T-cell (primary cell): ENCODE results near the gene ZNF598. TPM values are rescaled to one million over a fixed set of nuclear protein-coding genes. Genes with fewer than 3 reads are reported as not detected.

Experiments
- ATAC-seq, 4 experiments: fragments of 200-7000 bp in 3 of 4; fragments of 150-1000 bp in 1 of 4; cut with Tn5 transposase; replicated peaks in 1 of 4; 1 replicate in 3 of 4; 2 replicates in 1 of 4; pipeline ENCODE4 v1.10.0; 2021; ENCODE audit warnings: moderate library complexity in 3 of 4, mild to moderate bottlenecking in 2 of 4, moderate number of reproducible peaks in 1 of 4
- CTCF ChIA-PET, 2 donors: fragments of 300-600 bp; sonication (Branson Sonifier 250); formaldehyde crosslinking; loops; one replicate each; lab custom pipeline; 2022; ENCODE audit warnings: antibody characterized with exemption in 2 of 2; lab: Charles Lee
- POLR2A ChIA-PET, 2 donors: fragments of 300-600 bp; sonication (Branson Sonifier 250); formaldehyde crosslinking; loops; one replicate each; lab custom pipeline; 2022; ENCODE audit warnings: antibody characterized with exemption in 2 of 2; lab: Charles Lee
- DNase-seq, 35 experiments: peaks; one replicate each; pipeline versions ENCODE4 v3.0.0 to v3.0.0-alpha.2; 2013 to 2023
- H3K27ac ChIP-seq: one replicate; pipeline ENCODE4 v1.5.1; 2013; ENCODE audit warnings: low read length
- H3K27me3 ChIP-seq, 2 experiments: replicated peaks in 1 of 2; 1 replicate in 1 of 2; 2 replicates in 1 of 2; pipeline versions ENCODE4 v1.6.1 to v1.7.0; 2013; ENCODE audit warnings: low read length in 1 of 2, mixed read lengths in 1 of 2; ENCODE audit not compliant: control insufficient read depth in 2 of 2, insufficient read depth in 2 of 2; ENCODE audit errors: extremely low read depth in 1 of 2
- H3K36me3 ChIP-seq, 2 donors: 1 replicate in 1 of 2; 2 replicates in 1 of 2; pipeline versions ENCODE4 v1.6.1 to v1.7.0; 2013; ENCODE audit warnings: low read length in 1 of 2; ENCODE audit not compliant: control insufficient read depth in 2 of 2, insufficient read depth in 1 of 2; ENCODE audit errors: extremely low read depth in 1 of 2
- H3K4me1 ChIP-seq, 2 experiments: 1 replicate in 1 of 2; 2 replicates in 1 of 2; pipeline versions ENCODE4 v1.6.1 to v1.7.0; 2013; ENCODE audit warnings: low read length in 2 of 2, mixed read lengths in 1 of 2; ENCODE audit not compliant: insufficient read depth in 2 of 2, control insufficient read depth in 1 of 2; ENCODE audit errors: extremely low read depth in 1 of 2
- H3K4me3 ChIP-seq, 2 donors: 1 replicate in 1 of 2; 2 replicates in 1 of 2; pipeline versions ENCODE4 v1.5.1 to v1.7.0; 2013; ENCODE audit warnings: mild to moderate bottlenecking in 2 of 2, low read length in 1 of 2, moderate library complexity in 1 of 2; ENCODE audit not compliant: control insufficient read depth in 1 of 2; ENCODE audit errors: extremely low read depth in 1 of 2
- H3K9me3 ChIP-seq: 2 replicates; pipeline ENCODE4 v1.7.0; 2013
- H3K27ac Mint-ChIP-seq, 2 donors: one replicate each; pipeline ENCODE4 v1.8.0; 2020 to 2021; ENCODE audit warnings: mild to moderate bottlenecking in 2 of 2, mixed read lengths in 2 of 2
- H3K27me3 Mint-ChIP-seq, 2 donors: one replicate each; pipeline ENCODE4 v1.8.0; 2021 to 2022; ENCODE audit warnings: mixed read lengths in 2 of 2
- H3K36me3 Mint-ChIP-seq: one replicate; pipeline ENCODE4 v1.8.0; 2021; ENCODE audit warnings: mixed read lengths
- H3K4me1 Mint-ChIP-seq, 3 donors: one replicate each; pipeline ENCODE4 v1.8.0; 2020 to 2022; ENCODE audit warnings: mixed read lengths in 3 of 3, mild to moderate bottlenecking in 1 of 3
- H3K4me3 Mint-ChIP-seq, 3 donors: one replicate each; pipeline ENCODE4 v1.8.0; 2020 to 2022; ENCODE audit warnings: mild to moderate bottlenecking in 3 of 3, mixed read lengths in 3 of 3, moderate library complexity in 3 of 3
- H3K9me3 Mint-ChIP-seq, 3 donors: one replicate each; pipeline ENCODE4 v1.8.0; 2020 to 2022; ENCODE audit warnings: mixed read lengths in 3 of 3
- whole genome bisulfite sequencing: methylation state at CpG from one replicate; pipeline ENCODE4 v1.1.5; 2013; ENCODE audit warnings: missing lambda C conversion rate; ENCODE audit not compliant: insufficient coverage; 5-methylcytosine and 5-hydroxymethylcytosine counted together
- total RNA-seq, 35 experiments: library from RNA in 6 of 35; stranded (reverse) in 6 of 35; fragments of 120-200 nt in 1 of 35; gene quantifications; one replicate each; pipeline versions ENCODE4 v1.2.1 to v1.2.4 and lab custom pipeline; 2013 to 2026

ZNF598 gene
- total RNA-seq, 5 donors from 2014 or later (not counting 1 experiment from before 2014, with no cell fraction given), result 44.3 to 73.7 (median 68.8) TPM

DNA sequence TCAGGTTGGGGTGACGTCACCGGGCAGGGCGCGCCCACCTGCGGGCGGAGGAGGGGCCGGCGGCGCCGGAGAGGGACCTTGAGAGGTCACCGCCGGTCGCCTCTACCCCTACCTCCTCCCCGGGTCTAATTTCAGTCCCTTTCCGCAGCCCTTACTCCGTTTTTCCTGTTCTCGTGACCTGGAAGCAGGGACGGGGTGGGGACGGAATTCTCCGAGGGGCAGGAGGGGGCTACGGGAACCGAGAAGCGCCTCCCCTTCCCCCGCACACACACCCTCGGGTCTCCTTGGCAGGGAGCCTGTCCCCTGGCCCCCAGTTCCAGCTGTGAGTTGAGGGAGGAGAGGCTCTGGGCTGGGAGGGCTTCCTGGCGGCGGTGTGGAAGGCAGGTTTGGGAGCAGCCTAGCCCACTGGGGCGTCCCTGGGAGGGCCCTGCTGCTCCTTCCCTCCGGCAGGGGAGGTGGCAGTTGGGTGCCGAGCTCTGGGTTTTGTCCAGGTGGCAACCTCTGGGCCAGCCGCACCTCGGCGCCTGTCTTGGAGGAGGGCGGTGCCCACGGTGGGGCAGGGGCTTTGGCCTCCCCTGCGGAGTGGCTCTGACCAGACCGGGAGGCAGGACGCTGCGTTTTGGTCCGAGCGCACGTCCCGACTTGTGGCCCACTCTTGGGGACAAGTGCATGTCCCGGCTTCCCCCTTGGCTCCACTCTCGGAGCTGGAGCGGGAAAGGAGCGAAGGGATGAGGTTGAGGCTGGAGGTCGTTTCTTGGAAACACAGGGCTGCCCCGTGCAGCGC is 19.1 kb downstream of the ZNF598 start:
- ATAC-seq (no peak), DNase-seq (peak in 5 of 35 experiments; percentile 32 to 56 (median 50))
- H3K9me3 ChIP-seq, result no peaks in the 10 kb centered on the region
- peaks cover 7 to 30% (median 19%) of the 10 kb centered on the region in 3 donors for H3K4me1 Mint-ChIP-seq
- H3K36me3 ChIP-seq, result peaks cover 0 to 7% of the 10 kb centered on the region in 2 donors
- H3K27ac ChIP-seq, result no peak overlapping the region
- H3K27me3 ChIP-seq, result peaks cover 3 to 35% of the 10 kb centered on the region in 2 experiments
- H3K4me3 ChIP-seq, result peak overlapping the region; percentile 52 to 58
- H3K4me3 Mint-ChIP-seq, result peak overlapping the region; percentile 73 to 77 (median 75)
- no peaks in the 10 kb centered on the region for H3K9me3 Mint-ChIP-seq
- WGBS, result 6% methylated on average over 28 of the region's 50 CpGs
- ChIA-PET POLR2A (interaction anchor here in 1 of 2 donors (0.9 kb wide), 1 partner anchor 20 kb away, joined by 3 read pairs; no protein-coding TSS in a partner anchor), CTCF (no interaction called here)
- peak overlapping the region in 1 of 2 donors; percentile 39 for H3K27ac Mint-ChIP-seq
- H3K4me1 ChIP-seq, result peaks cover 16 to 30% of the 10 kb centered on the region in 2 experiments
- H3K36me3 Mint-ChIP-seq, result peaks cover 5% of the 10 kb centered on the region
- H3K27me3 Mint-ChIP-seq, result peaks cover 5 to 14% of the 10 kb centered on the region in 2 donors

DNA sequence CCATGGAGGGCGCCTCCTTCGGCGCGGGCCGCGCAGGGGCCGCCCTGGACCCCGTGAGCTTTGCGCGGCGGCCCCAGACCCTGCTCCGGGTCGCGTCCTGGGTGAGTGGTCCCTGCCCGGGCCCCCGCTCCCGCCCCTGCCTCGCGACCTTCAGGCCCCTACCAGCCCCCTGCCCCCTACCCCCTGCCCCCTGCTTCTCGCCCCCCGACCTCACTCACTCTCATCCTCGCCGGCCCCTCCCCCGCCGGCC is 19.6 kb downstream of the ZNF598 start:
- Histone ChIP-seq H3K4me3 (no peak overlapping the region), H3K27me3 (peaks cover 3 to 35% of the 10 kb centered on the region in 2 experiments), H3K4me1 (peaks cover 16 to 36% of the 10 kb centered on the region in 2 experiments), H3K36me3 (peaks cover 3 to 7% of the 10 kb centered on the region in 2 donors), H3K9me3 (no peaks in the 10 kb centered on the region), H3K27ac (no peak overlapping the region)
- WGBS, result 3% methylated on average over 8 of the region's 25 CpGs
- peaks cover 7 to 33% (median 22%) of the 10 kb centered on the region in 3 donors for H3K4me1 Mint-ChIP-seq
- H3K4me3 Mint-ChIP-seq, result peak overlapping the region in 1 of 3 donors; percentile 73
- POLR2A ChIA-PET, result no interaction called here
- H3K36me3 Mint-ChIP-seq, result peaks cover 5% of the 10 kb centered on the region
- H3K27me3 Mint-ChIP-seq, result peaks cover 5 to 14% of the 10 kb centered on the region in 2 donors
- H3K27ac Mint-ChIP-seq, result no peak overlapping the region
- DNase-seq, result no peak
- CTCF ChIA-PET, result no interaction called here
- no peak for ATAC-seq
- H3K9me3 Mint-ChIP-seq, result no peaks in the 10 kb centered on the region

DNA sequence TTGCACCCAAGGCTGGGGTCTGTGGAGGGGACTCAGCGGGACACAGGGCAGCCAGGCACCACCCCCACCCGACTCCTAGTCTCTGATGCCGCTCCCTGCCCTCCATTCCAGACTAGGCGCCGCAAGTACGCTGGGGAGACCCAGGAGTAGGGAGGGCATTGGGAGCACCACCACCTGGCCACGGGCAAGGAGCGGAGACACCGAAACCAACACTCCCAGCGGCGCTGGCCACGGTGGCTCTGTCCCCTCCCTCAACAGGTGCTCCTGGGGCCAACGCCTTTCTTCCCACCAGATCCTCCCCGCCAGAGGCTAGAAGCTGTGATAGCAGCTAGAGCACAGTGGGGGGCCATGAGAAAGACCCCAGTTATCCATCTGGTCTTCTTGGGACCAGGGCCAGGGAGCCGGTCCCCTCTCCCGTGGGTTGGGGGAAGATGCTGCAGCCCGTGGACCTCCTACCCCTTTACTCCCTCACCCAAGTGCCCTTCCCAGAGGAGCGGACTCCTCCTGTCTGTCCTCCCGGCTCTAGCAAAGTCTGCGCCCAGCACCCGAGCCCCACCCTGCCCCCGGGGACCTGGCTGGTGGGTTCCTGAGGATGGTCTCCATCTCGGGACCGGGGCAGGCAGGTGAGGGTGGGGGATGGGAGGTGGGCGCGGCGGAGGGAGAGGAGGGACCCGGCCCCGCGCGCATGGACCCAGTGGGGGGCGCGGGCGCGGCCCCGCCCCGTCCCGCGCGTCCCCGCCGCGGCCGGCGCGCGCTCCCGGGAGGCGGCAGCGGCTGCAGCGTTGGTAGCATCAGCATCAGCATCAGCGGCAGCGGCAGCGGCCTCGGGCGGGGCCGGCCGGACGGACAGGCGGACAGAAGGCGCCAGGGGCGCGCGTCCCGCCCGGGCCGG is 20.2 kb downstream of the ZNF598 start, which contains the start of gene SYNGR3:
TSS of gene SYNGR3 (plus strand) at position 762 of the 892 bp plus-strand sequence. CDS start 133 bp downstream, outside the sequence.
- peak in 1 of 35 experiments; percentile 28 for DNase-seq
- H3K27ac Mint-ChIP-seq, result no peak within 1 kb of the TSS
- peaks cover 7 to 38% (median 27%) of the 10 kb centered on the region in 3 donors for H3K4me1 Mint-ChIP-seq
- WGBS, result 3% methylated on average over 52 of the region's 67 CpGs
- H3K27me3 ChIP-seq, result peaks cover 3 to 35% of the 10 kb centered on the region in 2 experiments
- no peaks in the 10 kb centered on the region for H3K9me3 Mint-ChIP-seq
- ChIA-PET POLR2A (interaction anchor here in 1 of 2 donors (1.4 kb wide), 1 partner anchor 25 kb away, joined by 3 read pairs; the partner anchor contains the start of gene RPS2), CTCF (no interaction called here)
- H3K27ac ChIP-seq, result no peak within 1 kb of the TSS
- peaks cover 16 to 41% of the 10 kb centered on the region in 2 experiments for H3K4me1 ChIP-seq
- peak within 1 kb of the TSS; percentile 73 to 77 (median 75) for H3K4me3 Mint-ChIP-seq
- H3K27me3 Mint-ChIP-seq, result peaks cover 5 to 14% of the 10 kb centered on the region in 2 donors
- peaks cover 3 to 7% of the 10 kb centered on the region in 2 donors for H3K36me3 ChIP-seq
- no peak for ATAC-seq
- peak within 1 kb of the TSS; percentile 52 to 58 for H3K4me3 ChIP-seq
- H3K36me3 Mint-ChIP-seq, result peaks cover 5% of the 10 kb centered on the region
- H3K9me3 ChIP-seq, result no peaks in the 10 kb centered on the region

DNA sequence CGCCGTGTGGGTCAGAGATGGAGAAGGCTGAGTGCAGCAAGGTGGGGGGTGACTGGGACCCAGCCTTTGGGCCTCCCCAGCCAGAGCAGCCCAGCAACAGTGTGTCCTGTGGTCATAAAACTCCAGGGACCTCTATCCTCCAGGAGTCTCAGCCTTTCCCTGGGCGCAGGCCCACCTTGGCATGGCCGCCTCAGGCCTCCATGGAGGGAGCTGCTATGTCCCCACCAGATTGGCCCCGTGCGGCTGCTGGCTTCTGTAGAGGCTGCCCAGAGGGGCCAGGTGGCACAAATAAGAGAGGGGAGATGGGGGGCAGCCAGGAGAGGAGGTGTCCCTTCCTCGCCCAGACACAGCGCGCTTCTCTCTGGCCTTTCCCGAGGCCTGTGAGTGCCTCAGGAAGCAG is 22.4 kb downstream of the ZNF598 start:
- H3K27ac ChIP-seq, result no peak overlapping the region
- Mint-ChIP-seq H3K9me3 (no peaks in the 10 kb centered on the region), H3K4me1 (peaks cover 17 to 39% (median 34%) of the 10 kb centered on the region in 3 donors), H3K27me3 (peaks cover 5 to 24% of the 10 kb centered on the region in 2 donors), H3K36me3 (peaks cover 5% of the 10 kb centered on the region), H3K27ac (no peak overlapping the region), H3K4me3 (no peak overlapping the region)
- H3K9me3 ChIP-seq, result no peaks in the 10 kb centered on the region
- ChIA-PET CTCF (no interaction called here), POLR2A (no interaction called here)
- WGBS, result 94% methylated on average over 3 of the region's 10 CpGs
- peaks cover 16 to 49% of the 10 kb centered on the region in 2 experiments for H3K4me1 ChIP-seq
- ATAC-seq, result no peak
- no peak overlapping the region for H3K4me3 ChIP-seq
- no peak for DNase-seq
- H3K36me3 ChIP-seq, result peaks cover 3 to 7% of the 10 kb centered on the region in 2 donors
- peaks cover 3 to 44% of the 10 kb centered on the region in 2 experiments for H3K27me3 ChIP-seq

DNA sequence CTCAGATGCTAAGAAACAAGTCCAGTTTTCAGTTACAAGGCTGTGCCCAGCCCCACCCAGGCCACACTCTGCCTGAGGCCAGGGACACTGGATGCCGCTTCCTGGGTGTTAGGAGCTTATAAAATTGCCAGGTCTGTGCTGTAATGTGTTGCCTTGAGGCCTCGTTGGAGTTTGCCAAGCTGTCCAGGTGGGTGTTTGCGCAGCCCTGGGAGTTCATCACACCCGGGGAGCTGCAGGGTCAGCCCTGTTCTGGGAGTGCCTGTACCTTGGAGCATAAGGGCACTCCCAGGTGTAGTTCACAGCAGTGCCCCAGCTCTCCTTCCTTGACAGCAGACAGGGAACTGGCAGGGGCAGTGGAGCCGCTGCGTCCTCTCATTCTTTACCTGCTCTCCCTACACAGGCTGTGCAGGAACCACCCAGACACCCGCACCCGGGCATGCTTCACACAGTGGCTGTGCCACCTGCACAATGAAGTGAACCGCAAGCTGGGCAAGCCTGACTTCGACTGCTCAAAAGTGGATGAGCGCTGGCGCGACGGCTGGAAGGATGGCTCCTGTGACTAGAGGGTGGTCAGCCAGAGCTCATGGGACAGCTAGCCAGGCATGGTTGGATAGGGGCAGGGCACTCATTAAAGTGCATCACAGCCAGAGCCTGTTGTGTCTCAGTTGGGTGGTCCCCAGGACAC is 24.0 kb downstream of the ZNF598 start:
- no peaks in the 10 kb centered on the region for H3K9me3 Mint-ChIP-seq
- ATAC-seq (no peak), DNase-seq (no peak)
- H3K27me3 Mint-ChIP-seq, result peaks cover 5 to 38% of the 10 kb centered on the region in 2 donors
- Histone ChIP-seq H3K36me3 (peaks cover 3 to 7% of the 10 kb centered on the region in 2 donors), H3K4me1 (peaks cover 4 to 40% of the 10 kb centered on the region in 2 experiments), H3K27me3 (peaks cover 3 to 50% of the 10 kb centered on the region in 2 experiments), H3K4me3 (no peak overlapping the region), H3K9me3 (no peaks in the 10 kb centered on the region), H3K27ac (no peak overlapping the region)
- H3K36me3 Mint-ChIP-seq, result peaks cover 5% of the 10 kb centered on the region
- peaks cover 17 to 30% (median 25%) of the 10 kb centered on the region in 3 donors for H3K4me1 Mint-ChIP-seq
- ChIA-PET POLR2A (no interaction called here), CTCF (no interaction called here)
- H3K27ac Mint-ChIP-seq, result peak overlapping the region in 1 of 2 donors; percentile 55
- peak overlapping the region; percentile 71 to 82 (median 76) for H3K4me3 Mint-ChIP-seq
- WGBS, result 96% methylated on average over 14 of the region's 14 CpGs
